VCaP (cell line): ENCODE data around the gene DGKD.
A peak's percentile ranks its signal among the peaks of the same experiment; 100 is the strongest.

Source experiments
- H3K27ac ChIP-seq: fragments of 450-650 bp; 2 replicates; pipeline ENCODE4 v1.5.1; 2017
- TF ChIP-seq, protein P1 (sequence below): fragments of 450-650 bp; conservative IDR thresholded peaks from 2 replicates; pipeline ENCODE4 v1.5.1; 2017; ENCODE audit warnings: mild to moderate bottlenecking, moderate library complexity

Gene DGKD

DNA sequence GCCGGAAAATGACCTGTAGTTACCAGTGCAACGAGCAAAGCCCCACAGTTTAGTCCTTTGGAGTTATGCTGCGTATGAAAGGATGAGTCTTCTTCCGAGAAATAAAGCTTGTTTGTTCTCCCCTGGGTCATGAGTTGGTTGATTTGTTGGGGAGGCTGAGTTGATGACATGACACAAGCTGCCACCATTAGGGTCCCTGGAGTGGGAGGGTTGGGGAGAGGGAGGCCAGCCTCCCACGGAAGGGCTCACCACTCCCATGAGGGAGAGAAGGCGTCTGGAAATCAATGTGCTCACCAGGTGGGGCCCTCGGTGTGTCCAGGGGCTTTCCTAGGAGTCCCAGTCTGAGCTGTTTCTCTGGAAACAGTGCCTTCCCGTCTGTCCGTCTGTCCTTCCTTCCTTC is 7.4 kb upstream of the DGKD start:
- H3K27ac ChIP-seq: no peak overlapping the region

DNA sequence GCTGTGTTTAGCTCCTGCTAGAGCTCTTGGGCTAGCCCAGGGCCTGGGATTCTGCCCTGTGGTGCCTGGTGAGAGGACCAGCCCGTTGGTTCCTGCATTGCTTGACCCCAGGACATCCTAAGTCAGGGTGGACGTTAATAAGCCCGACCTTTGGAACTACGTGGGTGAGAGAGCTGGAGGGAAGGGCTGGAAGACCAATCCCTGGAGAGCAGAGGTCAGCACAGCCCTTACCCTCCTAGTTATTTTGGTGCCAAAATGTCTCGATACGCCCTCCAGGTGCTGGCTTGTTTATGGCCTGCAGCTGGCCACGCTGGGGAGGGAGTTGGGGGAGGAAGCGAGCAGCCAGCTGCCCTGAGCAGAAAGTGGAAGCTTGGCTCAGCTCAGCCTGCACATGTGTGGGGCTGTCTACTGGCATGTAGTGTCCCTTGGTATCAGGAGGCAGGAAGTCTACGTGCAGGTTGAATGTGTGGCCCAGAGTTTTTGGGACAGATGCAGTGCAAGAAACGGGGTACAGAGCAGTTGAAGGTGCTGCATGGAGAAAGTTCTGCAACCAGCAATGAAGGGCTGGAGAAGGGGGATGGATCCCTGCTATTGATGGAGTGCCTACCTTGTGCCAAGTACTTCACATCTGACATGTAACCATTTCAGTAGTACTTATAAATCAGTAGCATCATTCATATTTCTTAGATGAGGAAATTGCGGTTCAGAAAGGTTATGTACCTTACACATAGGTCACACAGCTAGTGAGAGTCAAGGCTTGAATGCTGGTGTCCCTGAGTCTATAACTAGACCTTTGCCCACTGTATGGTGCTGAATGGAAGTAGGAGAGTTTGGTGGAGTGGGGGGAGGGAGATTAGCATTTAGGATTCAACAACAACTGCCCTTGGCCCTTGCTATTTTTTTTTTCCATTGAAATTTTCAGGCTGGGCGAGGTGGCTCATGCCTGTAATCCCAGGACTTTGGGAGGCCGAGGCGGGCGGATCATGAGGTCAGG is 5.0 kb upstream of the DGKD start:
- TF ChIP-seq, protein P1, sequence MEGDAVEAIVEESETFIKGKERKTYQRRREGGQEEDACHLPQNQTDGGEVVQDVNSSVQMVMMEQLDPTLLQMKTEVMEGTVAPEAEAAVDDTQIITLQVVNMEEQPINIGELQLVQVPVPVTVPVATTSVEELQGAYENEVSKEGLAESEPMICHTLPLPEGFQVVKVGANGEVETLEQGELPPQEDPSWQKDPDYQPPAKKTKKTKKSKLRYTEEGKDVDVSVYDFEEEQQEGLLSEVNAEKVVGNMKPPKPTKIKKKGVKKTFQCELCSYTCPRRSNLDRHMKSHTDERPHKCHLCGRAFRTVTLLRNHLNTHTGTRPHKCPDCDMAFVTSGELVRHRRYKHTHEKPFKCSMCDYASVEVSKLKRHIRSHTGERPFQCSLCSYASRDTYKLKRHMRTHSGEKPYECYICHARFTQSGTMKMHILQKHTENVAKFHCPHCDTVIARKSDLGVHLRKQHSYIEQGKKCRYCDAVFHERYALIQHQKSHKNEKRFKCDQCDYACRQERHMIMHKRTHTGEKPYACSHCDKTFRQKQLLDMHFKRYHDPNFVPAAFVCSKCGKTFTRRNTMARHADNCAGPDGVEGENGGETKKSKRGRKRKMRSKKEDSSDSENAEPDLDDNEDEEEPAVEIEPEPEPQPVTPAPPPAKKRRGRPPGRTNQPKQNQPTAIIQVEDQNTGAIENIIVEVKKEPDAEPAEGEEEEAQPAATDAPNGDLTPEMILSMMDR: no peak
- no peak overlapping the region for H3K27ac ChIP-seq

More for the DNA sequence above, 7.4 kb upstream of the DGKD start:
- TF ChIP-seq, protein P1: no peak

DNA sequence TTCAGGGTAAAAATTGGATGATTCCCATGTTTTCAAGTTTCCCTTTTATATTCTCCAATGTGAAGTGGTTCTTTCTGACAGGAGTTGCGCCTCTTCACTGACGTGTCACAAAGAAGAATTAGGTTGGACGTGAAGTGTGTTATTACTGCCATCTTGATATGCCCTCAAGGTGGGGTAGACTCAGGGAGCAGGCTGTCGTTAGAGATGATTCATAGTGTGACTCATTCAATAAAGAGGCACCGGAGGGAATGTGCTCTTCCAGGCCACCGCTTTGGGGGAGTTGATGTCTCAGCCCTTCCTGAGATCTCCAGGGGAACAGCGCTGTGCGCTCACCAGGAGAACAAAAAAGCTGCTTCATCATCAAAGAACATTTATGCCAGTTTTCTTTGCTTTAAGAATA is 3.6 kb upstream of the DGKD start:
- H3K27ac ChIP-seq: no peak overlapping the region
- TF ChIP-seq, protein P1: no peak

DNA sequence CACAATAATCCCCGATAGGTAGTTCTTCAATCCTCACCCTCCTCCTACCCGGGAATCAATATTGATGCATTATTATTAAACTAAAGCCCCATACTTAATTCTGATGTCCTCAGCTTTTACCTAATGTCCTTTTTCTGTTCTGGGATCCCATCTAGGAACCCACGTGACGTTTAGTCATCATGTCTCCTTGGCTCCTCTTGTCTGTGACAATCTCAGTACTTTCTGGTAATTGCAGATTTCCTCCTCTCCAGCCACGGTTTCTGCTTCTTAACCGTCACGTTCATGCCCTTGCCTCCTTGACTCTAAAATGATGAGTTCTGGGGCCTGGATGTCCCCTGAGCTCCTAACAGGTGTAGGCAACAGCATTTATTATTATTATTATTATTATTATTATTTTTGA is 2.9 kb upstream of the DGKD start:
- no peak overlapping the region for H3K27ac ChIP-seq

DNA sequence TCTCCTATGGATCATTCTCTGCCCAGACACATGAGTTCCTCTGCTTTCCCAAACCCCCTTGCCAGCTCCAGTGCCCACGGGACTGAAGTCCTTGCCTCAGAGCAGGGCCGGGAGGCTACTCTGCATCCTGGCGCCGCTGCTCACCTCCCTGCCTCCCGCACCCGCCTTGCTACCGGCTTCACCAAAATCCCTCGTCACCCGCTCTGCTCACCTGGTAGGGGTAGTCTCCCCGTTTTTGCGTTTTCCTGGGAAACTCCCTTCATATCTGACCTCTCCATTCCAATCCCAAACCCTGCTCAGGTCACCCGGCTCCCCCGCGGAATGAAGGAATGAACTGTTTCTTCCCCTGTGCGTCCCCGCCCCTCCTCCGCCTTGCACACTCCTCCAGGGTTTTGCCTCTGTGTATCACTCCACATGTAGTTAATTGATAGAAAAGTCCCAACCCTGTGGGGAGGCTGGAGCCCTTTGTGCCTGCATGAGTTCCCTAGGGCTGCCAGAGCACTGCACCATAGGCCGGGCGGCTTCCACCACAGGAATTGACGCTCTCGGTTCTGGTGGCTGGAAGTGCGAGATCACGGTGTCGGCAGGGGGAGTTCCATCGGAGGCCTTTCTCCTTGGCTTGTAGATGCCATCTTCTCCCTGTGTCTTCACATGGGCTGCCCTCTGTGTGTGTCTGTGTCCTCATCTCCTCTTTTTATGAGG is 2.0 kb upstream of the DGKD start:
- TF ChIP-seq, protein P1: no peak
- H3K27ac ChIP-seq: no peak overlapping the region

More for the DNA sequence above, 2.9 kb upstream of the DGKD start:
- TF ChIP-seq, protein P1: no peak

DNA sequence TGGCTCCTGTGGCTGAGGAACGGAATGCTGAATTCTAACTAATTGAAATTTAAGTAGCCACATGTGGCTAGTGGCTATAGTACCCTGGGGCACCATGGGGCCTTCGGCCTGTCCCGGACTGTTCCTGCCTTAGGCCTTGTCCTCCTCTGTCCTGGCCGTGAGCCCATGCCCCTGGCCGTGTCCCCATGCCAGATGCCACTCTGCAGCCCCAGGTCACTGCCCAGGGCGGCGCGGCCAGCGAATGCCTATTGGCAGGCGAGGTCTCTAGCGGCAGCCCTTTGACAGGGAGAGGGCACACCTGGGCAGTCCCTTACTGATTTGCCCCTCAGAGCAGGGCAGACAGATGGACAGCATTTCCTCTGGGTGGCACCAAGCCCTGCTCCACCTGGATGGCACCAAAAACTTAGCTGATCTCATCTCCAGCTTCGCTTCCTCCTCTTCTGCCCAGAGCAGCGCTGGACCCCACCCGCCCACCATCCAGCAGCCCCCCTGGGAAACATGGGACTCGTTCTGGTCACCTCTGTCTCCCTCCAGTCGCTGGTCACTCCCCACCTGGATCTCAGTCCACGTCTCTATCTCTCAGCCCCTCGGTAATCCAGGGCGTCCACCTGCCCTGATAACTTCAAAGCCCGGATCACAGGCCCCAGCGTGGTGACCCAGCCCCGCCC is 1.1 kb upstream of the DGKD start:
- TF ChIP-seq, protein P1: no peak
- peak overlapping the region; percentile 82; the same call in 1 of the 2 replicates for H3K27ac ChIP-seq

DNA sequence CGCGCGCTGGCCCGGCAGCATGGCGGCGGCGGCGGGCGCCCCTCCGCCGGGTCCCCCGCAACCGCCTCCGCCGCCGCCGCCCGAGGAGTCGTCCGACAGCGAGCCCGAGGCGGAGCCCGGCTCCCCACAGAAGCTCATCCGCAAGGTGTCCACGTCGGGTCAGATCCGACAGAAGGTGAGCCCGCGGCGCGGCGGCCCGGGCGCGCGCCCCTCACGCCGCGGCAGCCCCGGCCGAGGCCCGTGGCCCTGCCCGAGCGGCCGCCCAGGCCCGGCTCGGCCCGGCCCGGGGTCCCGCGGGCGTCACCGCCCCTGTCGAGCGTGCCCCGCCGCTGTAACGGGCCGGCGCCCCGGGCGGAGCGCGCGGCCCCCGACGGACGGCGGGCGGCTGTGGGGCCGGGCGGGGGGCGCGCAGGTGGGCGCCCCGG is 218 bp downstream of the DGKD start:
- peak overlapping the region; percentile 82 for H3K27ac ChIP-seq
- TF ChIP-seq, protein P1: no peak
